Ramos (cell line): ENCODE measurements around the gene HES7.

ENCODE experiments used
- in situ Hi-C: fragments of 300-500 bp; cut with MboI; formaldehyde crosslinking; loops from one replicate; pipeline ENCODE4 v1.14.3; 2022; ENCODE audit warnings: low sequenced_read_pairs; ENCODE audit not compliant: unreplicated experiment

HES7 gene

GRCh38 chr17:8143581-8144400 lies 19.9 kb upstream of the HES7 start:
- in situ Hi-C loops = no loop called here

GRCh38 chr17:8142887-8143580 lies 19.1 kb upstream of the HES7 start:
- in situ Hi-C loops = no loop called here

GRCh38 chr17:8142158-8142886 lies 18.4 kb upstream of the HES7 start:
- in situ Hi-C loops = no loop called here

DNA sequence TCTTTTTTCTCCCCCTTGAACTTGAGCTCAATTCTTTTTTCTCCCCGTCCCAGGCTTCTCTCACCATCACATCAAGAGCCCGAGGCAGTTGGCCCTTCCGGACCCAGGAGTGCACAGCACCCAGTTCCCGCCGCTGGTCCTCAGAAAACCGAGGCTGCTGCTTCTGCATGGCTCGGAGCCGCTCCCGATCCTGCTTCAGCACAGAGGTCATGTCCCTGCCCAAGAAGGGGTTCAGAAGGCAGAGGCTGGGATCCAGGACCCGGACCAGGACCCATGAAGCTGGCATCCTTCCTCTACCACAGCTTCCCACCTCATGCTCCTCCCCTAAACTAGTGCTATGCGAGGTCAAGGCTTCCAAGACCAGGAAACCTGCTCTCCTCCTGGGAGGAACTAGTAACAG lies 17.8 kb upstream of the HES7 start:
- in situ Hi-C loops = no loop called here

GRCh38 chr17:8141045-8141444 lies 17.1 kb upstream of the HES7 start:
- in situ Hi-C loops = no loop called here

DNA sequence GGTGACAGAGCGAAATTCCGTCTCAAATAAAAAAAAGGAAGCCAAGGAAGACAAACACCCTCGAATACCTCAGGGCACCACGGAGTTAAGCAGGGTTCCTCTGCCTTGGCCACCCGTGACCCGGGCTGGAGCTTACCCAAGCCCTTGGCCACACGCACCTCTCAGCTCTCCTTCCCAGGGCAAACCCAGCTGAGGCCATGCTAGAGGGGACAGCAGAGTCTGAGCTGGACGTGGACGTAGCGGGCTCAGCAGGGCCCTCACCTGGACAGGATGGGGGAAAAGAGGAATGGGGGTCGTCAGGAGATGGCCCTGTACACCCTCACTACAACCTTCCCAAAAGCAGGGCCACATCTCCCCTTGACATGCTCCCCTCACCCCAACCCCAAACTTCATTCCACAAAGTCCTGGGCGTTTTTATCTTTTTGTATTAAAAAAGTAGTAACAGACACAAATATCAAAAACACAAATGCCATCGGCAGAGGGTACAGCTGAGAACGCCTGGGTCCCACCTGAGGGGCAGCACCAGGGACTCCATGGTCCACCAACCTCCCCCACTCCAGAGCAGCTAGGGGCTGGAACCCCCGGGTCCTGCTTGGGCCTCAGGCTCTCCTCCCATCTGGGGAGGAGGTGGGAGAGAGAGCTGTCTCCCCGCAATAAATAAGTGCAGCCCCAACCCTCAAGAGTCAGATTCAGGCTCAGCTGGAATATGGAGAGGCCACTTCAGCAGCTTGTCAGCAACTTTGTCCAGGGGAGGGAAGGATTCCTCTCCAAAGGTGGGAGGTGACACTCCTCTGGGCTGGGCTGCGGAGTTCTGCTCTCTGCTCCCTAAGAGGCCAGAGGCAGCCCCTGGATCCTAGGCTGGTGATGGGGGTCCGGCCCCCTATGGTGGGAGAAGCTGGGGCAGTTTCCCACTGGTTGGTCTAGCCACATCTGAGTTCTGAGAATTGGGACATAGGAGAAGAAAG lies 16.4 kb upstream of the HES7 start:
- in situ Hi-C loops = no loop called here

DNA sequence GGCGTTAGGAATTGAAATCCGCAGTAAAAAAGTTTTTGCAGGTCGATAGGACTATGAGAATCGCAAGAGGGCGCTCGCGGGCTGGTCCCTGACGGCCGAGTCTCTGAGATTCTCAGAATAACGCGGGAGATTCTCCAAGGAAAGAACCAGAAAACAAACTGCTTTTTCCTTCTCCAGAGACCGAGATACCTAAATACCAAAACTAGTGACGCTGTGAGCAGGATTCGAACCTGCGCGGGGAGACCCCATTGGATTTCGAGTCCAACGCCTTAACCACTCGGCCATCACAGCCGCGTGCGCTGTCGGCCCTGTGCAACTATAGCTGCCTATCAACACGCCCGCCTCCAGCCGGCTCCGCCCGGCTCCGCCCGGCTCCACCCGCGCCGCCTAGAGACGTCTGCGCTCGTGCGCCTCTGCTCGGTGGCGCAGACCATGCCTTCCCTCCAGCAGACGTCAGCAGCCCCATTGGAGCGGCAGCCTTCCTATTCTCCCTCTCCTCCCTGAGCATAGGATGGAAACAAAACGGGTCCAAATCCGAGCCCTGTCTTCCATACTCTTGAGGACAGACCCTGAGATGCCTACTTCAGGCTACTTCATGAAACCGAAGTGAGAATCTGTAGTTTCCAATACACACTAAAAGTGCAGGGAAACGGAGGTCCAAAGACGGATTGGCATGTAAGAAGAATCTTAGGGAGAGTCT lies 14.9 kb upstream of the HES7 start:
- in situ Hi-C loops = no loop called here

GRCh38 chr17:8138374-8138671 lies 14.4 kb upstream of the HES7 start:
- in situ Hi-C loops = no loop called here

DNA sequence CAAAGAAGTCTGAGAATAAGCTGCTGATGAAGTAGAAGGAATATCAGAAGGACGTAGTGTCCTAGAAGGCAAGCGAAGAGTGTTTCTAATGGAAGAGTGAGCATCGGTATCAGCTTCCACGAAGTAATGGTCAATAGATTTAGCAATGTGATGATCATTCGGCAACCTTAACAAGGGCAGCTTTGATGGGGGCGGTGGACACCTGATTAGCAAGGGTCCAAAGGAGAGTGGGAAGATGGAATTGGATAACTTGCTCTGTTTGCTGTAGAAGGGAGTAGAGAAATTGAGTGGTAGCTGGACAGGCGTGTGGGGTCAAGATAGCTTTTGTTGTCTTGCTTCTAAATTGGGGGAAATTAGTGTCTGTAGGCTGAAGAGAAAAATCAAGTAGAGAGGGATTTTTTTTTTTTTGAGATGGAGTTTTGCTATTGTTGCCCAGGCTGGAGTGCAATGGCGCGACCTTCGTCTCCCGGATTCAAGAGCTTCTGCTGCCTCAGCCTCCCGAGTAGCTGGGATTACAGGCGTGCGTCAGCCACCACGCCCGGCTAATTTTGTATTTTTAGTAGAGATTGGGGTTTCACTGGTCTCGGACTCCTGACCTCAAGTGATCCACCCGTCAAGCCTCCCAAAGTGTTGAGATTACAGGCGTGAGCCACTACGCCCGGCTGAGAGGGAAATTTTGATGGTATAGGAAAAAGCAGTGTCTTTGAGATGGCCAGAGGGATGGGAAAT lies 13.9 kb upstream of the HES7 start:
- in situ Hi-C loops = no loop called here

DNA sequence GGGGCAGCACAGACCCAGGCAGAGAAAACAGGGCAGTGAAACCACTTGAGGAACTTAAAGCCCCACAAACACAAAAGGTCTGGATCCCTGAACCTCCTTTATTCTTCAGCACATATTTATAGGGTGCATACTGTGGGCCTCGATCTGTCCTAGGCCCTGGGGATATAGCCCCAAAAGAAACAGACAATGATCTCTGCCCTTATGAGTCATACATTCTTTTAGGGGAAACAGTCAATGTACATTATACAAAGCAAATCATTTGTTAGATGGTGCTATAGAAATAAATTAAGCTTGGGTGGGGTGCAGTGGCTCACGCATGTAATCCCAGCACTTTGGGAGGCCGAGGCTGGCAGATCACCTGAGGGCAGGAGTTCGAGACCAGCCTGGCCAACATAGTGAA lies 10.0 kb upstream of the HES7 start:
- in situ Hi-C loops = no loop called here

GRCh38 chr17:8133399-8133798 lies 9.5 kb upstream of the HES7 start:
- in situ Hi-C loops = no loop called here

DNA sequence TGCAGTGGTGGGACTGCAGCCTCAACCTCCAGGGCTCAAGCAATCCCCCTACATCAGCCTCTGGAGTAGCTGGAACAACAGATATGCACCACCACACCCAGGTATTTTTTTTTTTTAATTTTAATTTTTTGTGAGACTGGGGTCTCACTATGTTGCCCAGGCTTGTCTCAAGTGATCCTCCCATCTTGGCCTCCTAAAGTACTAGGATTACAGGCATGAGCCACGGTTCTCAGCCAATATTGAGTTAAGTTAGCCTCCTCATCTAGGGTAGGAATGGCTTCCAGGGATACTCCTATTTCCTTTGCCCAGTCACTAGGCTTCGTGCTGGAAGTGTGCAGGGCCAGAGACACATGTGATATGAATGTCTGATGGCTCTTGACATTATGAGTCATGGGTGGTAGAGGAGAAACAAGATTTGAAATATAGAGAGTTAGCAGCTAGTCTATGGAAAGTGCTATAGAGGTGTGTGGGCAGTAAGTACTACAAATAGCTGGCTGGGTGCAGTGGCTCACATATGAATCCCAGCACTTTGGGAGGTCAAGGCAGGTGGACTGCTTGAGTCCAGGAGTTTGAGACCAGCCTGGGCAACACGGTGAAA lies 8.0 kb upstream of the HES7 start:
- in situ Hi-C loops = no loop called here

DNA sequence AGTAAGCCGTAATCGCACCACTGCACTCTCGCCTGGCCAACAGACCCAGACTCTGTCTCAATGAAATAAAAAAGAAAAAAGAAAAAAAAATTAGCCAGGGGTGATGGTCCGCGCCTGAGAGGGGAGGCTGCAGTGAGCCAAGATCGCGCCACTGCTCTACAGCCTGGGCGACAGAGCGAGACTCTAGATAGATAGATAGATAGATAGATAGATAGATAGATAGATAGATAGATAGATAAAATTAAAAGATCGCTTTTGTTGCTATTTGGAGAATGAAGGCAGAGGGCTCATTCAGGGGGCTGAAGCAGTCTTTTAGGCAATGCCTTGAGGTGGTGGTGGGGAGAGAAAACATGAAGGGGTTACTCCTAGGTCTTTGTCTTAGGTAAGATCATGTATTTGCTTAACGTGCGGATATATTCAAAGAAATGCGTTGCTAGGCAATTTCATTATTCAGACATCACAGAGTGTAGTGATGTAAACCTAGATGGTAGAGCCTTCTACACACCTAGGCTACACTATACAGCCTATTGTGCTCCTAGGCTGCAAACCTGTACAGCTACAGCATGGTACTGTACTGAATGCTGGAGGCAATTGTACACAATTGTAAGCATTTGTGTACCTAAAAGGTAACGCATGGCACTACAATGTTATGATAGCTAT lies 4.3 kb upstream of the HES7 start:
- in situ Hi-C loops = loop anchor here (5.0 kb wide), 1 partner anchor 59 kb away; no protein-coding TSS in a partner anchor

GRCh38 chr17:8126491-8127066 lies 2.7 kb upstream of the HES7 start:
- in situ Hi-C loops = loop anchor here (5.0 kb wide), 1 partner anchor 61 kb away; no protein-coding TSS in a partner anchor

DNA sequence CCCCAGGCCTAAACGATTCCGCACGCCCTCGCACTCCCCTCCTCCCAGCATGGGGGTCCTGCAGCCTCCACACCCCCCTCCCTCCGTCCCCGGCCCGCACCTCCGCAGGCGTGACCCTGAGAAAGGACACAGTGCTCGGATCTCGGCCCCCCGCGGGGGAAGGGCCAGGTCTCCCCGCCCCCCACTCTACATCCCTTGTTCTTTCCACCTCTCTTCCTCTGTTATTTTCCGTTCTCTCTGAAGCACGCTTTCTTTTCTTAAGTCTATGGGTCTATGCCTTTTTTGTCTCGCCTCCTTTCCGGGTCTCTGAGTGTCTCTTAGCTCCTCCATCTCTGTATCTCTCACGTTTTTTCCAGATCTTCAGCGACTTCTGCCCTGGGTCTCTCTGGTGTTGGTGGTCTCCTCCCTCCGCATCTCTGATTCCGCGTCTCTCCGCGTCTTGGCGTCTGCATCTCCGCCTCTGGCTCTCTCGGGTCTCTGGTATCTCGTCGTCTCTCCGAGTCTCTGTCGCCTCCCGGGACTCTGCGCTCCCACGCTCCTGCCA lies 2.1 kb upstream of the HES7 start:
- in situ Hi-C loops = loop anchor here (5.0 kb wide), 1 partner anchor 61 kb away; no protein-coding TSS in a partner anchor

DNA sequence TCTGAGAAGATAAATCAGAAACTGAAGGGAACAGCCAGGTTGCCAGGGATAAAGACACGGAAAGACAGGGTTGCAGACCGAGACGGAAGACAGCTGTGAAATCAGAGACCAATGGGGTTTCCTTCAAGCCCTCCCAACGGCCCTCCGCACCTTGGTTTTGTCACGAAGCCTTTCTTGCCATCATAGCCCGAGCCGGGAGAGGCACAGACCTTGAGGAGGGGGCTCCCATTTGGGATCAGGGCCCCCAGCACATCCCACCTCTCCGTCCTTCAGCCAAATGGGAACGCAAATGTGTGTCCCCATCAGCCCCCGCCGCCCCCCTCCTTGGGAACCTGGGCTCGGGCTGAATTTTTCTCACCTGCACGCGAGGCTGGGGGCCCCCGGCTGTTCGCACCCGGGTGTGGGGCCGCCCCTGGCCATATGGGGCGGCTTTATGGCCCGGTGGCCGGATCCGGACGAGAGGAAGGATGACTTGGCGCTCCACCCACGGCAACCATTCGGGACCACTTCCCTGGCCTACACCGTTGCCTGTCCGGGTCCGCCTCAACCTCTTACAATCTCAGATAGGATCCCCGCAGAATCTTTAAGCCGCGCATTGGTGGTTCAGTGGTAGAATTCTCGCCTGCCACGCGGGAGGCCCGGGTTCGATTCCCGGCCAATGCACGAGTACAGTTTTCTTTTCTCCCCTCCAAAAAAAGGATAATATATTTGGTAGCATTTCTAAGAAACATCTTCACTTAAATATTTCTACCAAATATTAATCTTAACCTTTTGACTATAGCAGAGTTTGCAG lies 1.4 kb upstream of the HES7 start:
- in situ Hi-C loops = loop anchor here (5.0 kb wide), 1 partner anchor 62 kb away; no protein-coding TSS in a partner anchor
